B cell (primary cell): ENCODE data around the gene GRAMD2A. TPM values are rescaled to one million over a fixed set of nuclear protein-coding genes. Genes with fewer than 3 reads are reported as not detected.

Source experiments
- ATAC-seq: fragments of 200-7000 bp; cut with Tn5 transposase; one replicate; pipeline ENCODE4 v1.10.0; 2021; ENCODE audit warnings: low read depth, mild to moderate bottlenecking, moderate number of reproducible peaks, moderate library complexity
- CTCF ChIA-PET: fragments of 350-600 bp; sonication (Branson Sonifier 250); formaldehyde crosslinking; loops from one replicate; lab custom pipeline; 2021; ENCODE audit warnings: antibody characterized with exemption, inconsistent platforms; lab: Charles Lee
- POLR2A ChIA-PET: fragments of 350-600 bp; sonication (Branson Sonifier 250); formaldehyde crosslinking; loops from one replicate; lab custom pipeline; 2021; ENCODE audit warnings: antibody characterized with exemption; lab: Charles Lee
- DNase-seq: peaks from one replicate; pipeline ENCODE4 v3.0.0; 2013
- H2AFZ ChIP-seq: 2 replicates; pipeline ENCODE4 v1.6.1; 2012; ENCODE audit warnings: mild to moderate bottlenecking, low read depth, low read length; ENCODE audit not compliant: insufficient read depth, poor library complexity, severe bottlenecking
- H3K27ac ChIP-seq, 2 donors: 1 replicate in 1 of 2; 2 replicates in 1 of 2; pipeline ENCODE4 v1.5.1; 2012 to 2013; ENCODE audit warnings: low read length in 2 of 2, mild to moderate bottlenecking in 2 of 2, moderate library complexity in 1 of 2
- H3K27me3 ChIP-seq, 4 experiments: fragments of 200-600 bp in 1 of 4; sonication (generic) in 1 of 4; replicated peaks in 1 of 4; 1 replicate in 2 of 4; 2 replicates in 2 of 4; pipeline versions ENCODE4 v1.6.1 to v1.7.0; 2013 to 2016; ENCODE audit warnings: low read length in 3 of 4, mild to moderate bottlenecking in 2 of 4, mixed read lengths in 1 of 4, moderate library complexity in 1 of 4; ENCODE audit not compliant: insufficient read depth in 4 of 4, control insufficient read depth in 3 of 4; ENCODE audit errors: control extremely low read depth in 1 of 4
- H3K36me3 ChIP-seq, 2 experiments: replicated peaks in 1 of 2; 1 replicate in 1 of 2; 2 replicates in 1 of 2; pipeline versions ENCODE4 v1.6.1 to v1.7.1; 2013; ENCODE audit warnings: low read length in 1 of 2; ENCODE audit not compliant: insufficient read depth in 2 of 2, control insufficient read depth in 1 of 2; ENCODE audit errors: control extremely low read depth in 1 of 2, extremely low read depth in 1 of 2
- H3K4me1 ChIP-seq, 2 donors: fragments of 200-600 bp in 1 of 2; sonication (generic) in 1 of 2; 1 replicate in 1 of 2; 2 replicates in 1 of 2; pipeline versions ENCODE4 v1.5.1 to v1.6.1; 2013 to 2017; ENCODE audit warnings: low read length in 2 of 2; ENCODE audit not compliant: control insufficient read depth in 2 of 2, insufficient read depth in 2 of 2
- H3K4me2 ChIP-seq: replicated peaks from 2 replicates; pipeline ENCODE3; 2012; ENCODE audit warnings: mild to moderate bottlenecking, low read depth, low read length; ENCODE audit not compliant: poor library complexity, severe bottlenecking
- H3K4me3 ChIP-seq, 5 experiments: fragments of 200-600 bp in 1 of 5; sonication (generic) in 1 of 5; 1 replicate in 3 of 5; 2 replicates in 2 of 5; pipeline versions ENCODE4 v1.5.1 to v1.7.0; 2011 to 2016; ENCODE audit warnings: low read length in 4 of 5, mild to moderate bottlenecking in 4 of 5, low read depth in 2 of 5, control low read depth in 1 of 5, moderate library complexity in 1 of 5; ENCODE audit not compliant: insufficient read depth in 1 of 5; ENCODE audit errors: control extremely low read depth in 1 of 5, extremely low read depth in 1 of 5
- H3K79me2 ChIP-seq: fragments of 200-600 bp; sonication (generic); one replicate; pipeline ENCODE4 v1.6.0; 2016; ENCODE audit warnings: low read length; ENCODE audit not compliant: control insufficient read depth, insufficient read depth
- H3K9ac ChIP-seq: fragments of 200-600 bp; sonication (generic); 2 replicates; pipeline ENCODE4 v1.6.1; 2017; ENCODE audit warnings: mild to moderate bottlenecking, low read length, moderate library complexity
- H3K9me3 ChIP-seq, 3 donors: one replicate each; pipeline versions ENCODE4 v1.6.1 to v1.7.1; 2013; ENCODE audit warnings: low read length in 2 of 3; ENCODE audit not compliant: control insufficient read depth in 2 of 3, insufficient read depth in 1 of 3; ENCODE audit errors: control extremely low read depth in 1 of 3
- H4K20me1 ChIP-seq: 2 replicates; pipeline ENCODE4 v1.6.0; 2012; ENCODE audit warnings: mild to moderate bottlenecking, low read length; ENCODE audit not compliant: insufficient read depth, control insufficient read depth, poor library complexity, severe bottlenecking
- H3K27ac Mint-ChIP-seq: one replicate; pipeline ENCODE4 v1.8.0; 2021; ENCODE audit warnings: mixed read lengths
- H3K27me3 Mint-ChIP-seq: one replicate; pipeline ENCODE4 v1.8.0; 2021; ENCODE audit warnings: mixed read lengths
- H3K4me1 Mint-ChIP-seq: one replicate; pipeline ENCODE4 v1.8.0; 2021; ENCODE audit warnings: mixed read lengths
- H3K4me3 Mint-ChIP-seq: one replicate; pipeline ENCODE4 v1.8.0; 2021; ENCODE audit warnings: mixed read lengths
- H3K9me3 Mint-ChIP-seq: one replicate; pipeline ENCODE4 v1.8.0; 2022; ENCODE audit warnings: mixed read lengths; ENCODE audit not compliant: insufficient read depth
- CTCF ChIP-seq: fragments of 200-600 bp; IDR thresholded peaks from one replicate; pipeline ENCODE4 v1.8.0; 2022; ENCODE audit warnings: antibody characterized with exemption, mild to moderate bottlenecking
- EZH2 ChIP-seq: IDR thresholded peaks from 2 replicates; pipeline ENCODE4 v1.6.1; 2012; ENCODE audit warnings: borderline replicate concordance, low read depth, mild to moderate bottlenecking, moderate library complexity, low read length; ENCODE audit not compliant: insufficient read depth, poor library complexity, severe bottlenecking
- WGBS: methylation state at CpG from one replicate; pipeline ENCODE4 v1.1.5; 2013; ENCODE audit warnings: missing lambda C conversion rate; ENCODE audit not compliant: insufficient coverage; 5-methylcytosine and 5-hydroxymethylcytosine counted together
- intact Hi-C: fragments of 100-400 bp; cut with micrococcal nuclease; formaldehyde crosslinking; loops from one replicate; pipeline ENCODE4 v1.10.0; 2022
- polyA plus RNA-seq: library from polyadenylated mRNA; depleted of rRNA; stranded (reverse); fragments of >200 nt; gene quantifications from 2 replicates; pipeline ENCODE4 v1.2.3, GENCODE V29; 2012
- total RNA-seq, 2 donors: library from RNA; stranded (reverse); fragments of 120-200 nt in 1 of 2; gene quantifications; 1 replicate in 1 of 2; 2 replicates in 1 of 2; pipeline versions ENCODE4 v1.2.3 to v1.2.4, GENCODE V29; 2013 to 2022

GRAMD2A gene
- total and polyA plus RNA-seq, 2 donors (not counting 1 experiment from before 2014, with no cell fraction given), result not detected

DNA sequence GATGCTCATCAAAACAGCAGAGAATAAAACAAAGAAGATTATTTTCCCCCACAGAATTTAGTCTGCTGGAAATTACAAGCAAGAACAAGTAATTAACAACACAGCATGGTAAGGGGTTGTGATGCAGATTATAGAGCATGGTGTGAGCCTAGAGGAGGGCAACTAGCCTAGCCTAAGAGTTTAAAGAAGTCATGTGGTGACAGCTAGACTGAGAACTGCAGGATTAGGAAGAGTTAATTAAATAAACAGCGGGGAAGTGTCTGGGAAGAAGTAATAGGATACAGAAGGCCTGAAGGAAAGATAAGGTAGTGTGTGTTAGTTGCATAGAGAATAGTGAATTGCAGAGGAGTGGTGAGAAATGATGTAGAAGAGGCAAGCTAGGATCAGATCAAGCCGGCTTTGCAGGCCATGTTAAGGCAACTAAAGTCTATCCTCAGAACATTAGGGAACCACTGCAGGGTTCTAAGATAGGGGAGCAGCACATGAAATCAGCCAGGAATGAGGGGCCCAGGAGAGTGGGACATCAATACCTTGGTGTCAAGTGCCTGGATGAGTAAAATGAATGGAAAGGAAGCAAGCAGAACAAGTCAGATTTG is 45.3 kb upstream of the GRAMD2A start:
- no peaks in the 10 kb centered on the region for H3K4me1 Mint-ChIP-seq
- CTCF ChIA-PET, result interaction anchor here (1.0 to 2.1 kb wide), 4 partner anchors 11 to 97 kb away, joined by 3 to 6 read pairs (median 4); no protein-coding TSS in a partner anchor
- ATAC-seq (no peak), DNase-seq (no peak)
- TF ChIP-seq CTCF, result no peak
- no peak for TF ChIP-seq EZH2
- intact Hi-C loops, result no loop called here
- H3K27ac ChIP-seq, result no peak overlapping the region
- no peaks in the 10 kb centered on the region for H3K9me3 ChIP-seq
- H3K9ac ChIP-seq, result no peak overlapping the region
- H3K4me1 ChIP-seq, result no peaks in the 10 kb centered on the region
- H4K20me1 ChIP-seq, result no peaks in the 10 kb centered on the region
- H3K36me3 ChIP-seq, result peaks cover 1 to 33% of the 10 kb centered on the region in 2 experiments
- H3K27ac Mint-ChIP-seq, result no peak overlapping the region
- H3K79me2 ChIP-seq, result no peaks in the 10 kb centered on the region
- POLR2A ChIA-PET, result no interaction called here
- WGBS, result 94% methylated on average over 2 of the region's 2 CpGs
- H3K27me3 ChIP-seq, result no peaks in the 10 kb centered on the region
- no peak overlapping the region for H3K4me2 ChIP-seq
- H2AFZ ChIP-seq, result no peak overlapping the region
- H3K4me3 ChIP-seq, result no peak overlapping the region
- H3K4me3 Mint-ChIP-seq, result no peak overlapping the region
- H3K9me3 Mint-ChIP-seq, result no peaks in the 10 kb centered on the region
- no peaks in the 10 kb centered on the region for H3K27me3 Mint-ChIP-seq

DNA sequence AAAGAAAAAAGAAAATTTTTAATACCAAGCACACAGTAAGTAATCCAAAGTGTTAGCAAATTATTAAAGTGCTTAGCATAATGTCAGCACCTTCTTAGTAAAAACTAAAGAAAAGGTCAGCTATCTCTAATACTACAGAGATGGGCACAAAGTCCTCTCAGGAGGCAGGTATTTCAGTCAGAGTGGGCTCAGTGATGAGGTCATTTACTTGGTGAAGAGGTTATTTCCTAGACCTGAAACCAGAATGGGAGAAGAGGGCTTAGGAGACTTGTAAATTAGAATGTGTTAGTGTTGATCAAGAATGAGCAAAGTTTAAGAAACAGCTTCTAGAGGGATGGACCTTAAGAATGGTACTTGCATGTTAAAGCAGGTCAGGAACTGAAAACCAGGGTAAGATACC is 42.1 kb upstream of the GRAMD2A start:
- Mint-ChIP-seq H3K4me3 (no peak overlapping the region), H3K27ac (no peak overlapping the region), H3K9me3 (no peaks in the 10 kb centered on the region), H3K4me1 (no peaks in the 10 kb centered on the region), H3K27me3 (no peaks in the 10 kb centered on the region)
- Histone ChIP-seq H3K4me2 (no peak overlapping the region), H3K9ac (no peak overlapping the region), H3K79me2 (no peaks in the 10 kb centered on the region), H3K4me1 (no peaks in the 10 kb centered on the region), H4K20me1 (no peaks in the 10 kb centered on the region), H3K9me3 (no peaks in the 10 kb centered on the region), H2AFZ (no peak overlapping the region), H3K27me3 (no peaks in the 10 kb centered on the region), H3K27ac (no peak overlapping the region), H3K4me3 (no peak overlapping the region), H3K36me3 (peaks cover 1 to 33% of the 10 kb centered on the region in 2 experiments)
- ChIA-PET CTCF (interaction anchor here (0.6 to 2.4 kb wide), 4 partner anchors 8 to 39 kb away, joined by 3 to 13 read pairs (median 6); partner anchors contain the start of gene PKM), POLR2A (interaction anchor here (0.7 kb wide), 1 partner anchor 8 kb away, joined by 3 read pairs; no protein-coding TSS in a partner anchor)
- no peak for TF ChIP-seq CTCF
- no peak for TF ChIP-seq EZH2
- DNase-seq (no peak), ATAC-seq (no peak)
- intact Hi-C loops, result no loop called here
